SK-N-SH (cell line): ENCODE results near the gene HK3. TPM values are rescaled to one million over a fixed set of nuclear protein-coding genes. Genes with fewer than 3 reads are reported as not detected.

Source experiments
- CTCF ChIA-PET: fragments of 300-600, 350-600 bp; formaldehyde crosslinking; extraction: SDS; loops from one replicate; lab custom pipeline; 2021; lab: Yijun Ruan, JAX
- POLR2A ChIA-PET: fragments of 350-600 bp; sonication (Branson Sonifier 250); formaldehyde crosslinking; extraction: SDS; loops from one replicate; lab custom pipeline; 2020; ENCODE audit warnings: antibody characterized with exemption, inconsistent platforms; lab: Yijun Ruan, JAX
- DNase-seq: peaks from one replicate; pipeline ENCODE4 v3.0.0; 2012
- H2AFZ ChIP-seq: fragments of 200-600 bp; sonication (generic); 2 replicates; pipeline ENCODE4 v1.8.1; 2016; ENCODE audit warnings: antibody characterized with exemption, mild to moderate bottlenecking, low read depth
- H3F3A ChIP-seq: fragments of 200-600 bp; sonication (generic); replicated peaks from 2 replicates; pipeline ENCODE3; 2016; ENCODE audit warnings: antibody characterized with exemption, mild to moderate bottlenecking; ENCODE audit not compliant: insufficient read depth
- H3K27ac ChIP-seq, 2 experiments: fragments of 200-500 bp in 1 of 2; fragments of 200-600 bp in 1 of 2; sonication (Bioruptor generic) in 1 of 2; sonication (generic), shearing (Covaris generic) in 1 of 2; 2 replicates each; pipeline versions ENCODE4 v1.5.1 to v1.6.1; 2014 to 2016; ENCODE audit warnings: low read depth in 2 of 2, inconsistent platforms in 1 of 2, low read length in 1 of 2, mild to moderate bottlenecking in 1 of 2, mixed read lengths in 1 of 2
- H3K27me3 ChIP-seq: fragments of 200-600 bp; sonication (generic), shearing (Covaris generic); 2 replicates; pipeline ENCODE4 v1.6.1; 2016; ENCODE audit warnings: mixed run types; ENCODE audit not compliant: insufficient read depth
- H3K36me3 ChIP-seq, 2 experiments: fragments of 200-500 bp in 1 of 2; fragments of 200-600 bp in 1 of 2; sonication (Bioruptor generic) in 1 of 2; sonication (generic) in 1 of 2; replicated peaks in 1 of 2; 2 replicates each; pipeline versions ENCODE3 to v1.5.1; 2014 to 2016; ENCODE audit warnings: low read length in 1 of 2, mild to moderate bottlenecking in 1 of 2; ENCODE audit not compliant: insufficient read depth in 2 of 2, control insufficient read depth in 1 of 2
- H3K4me1 ChIP-seq, 2 experiments: fragments of 200-500 bp in 1 of 2; fragments of 200-600 bp in 1 of 2; sonication (Bioruptor generic) in 1 of 2; sonication (generic), shearing (Covaris generic) in 1 of 2; 2 replicates each; pipeline versions ENCODE4 v1.5.1 to v1.6.1; 2014 to 2016; ENCODE audit warnings: low read depth in 1 of 2, low read length in 1 of 2, mixed run types in 1 of 2; ENCODE audit not compliant: insufficient read depth in 2 of 2, control insufficient read depth in 1 of 2
- H3K4me2 ChIP-seq: fragments of 200-600 bp; sonication (generic), shearing (Covaris generic); 2 replicates; pipeline ENCODE4 v1.6.1; 2017; ENCODE audit warnings: mixed run types
- H3K4me3 ChIP-seq, 2 experiments: fragments of 200-500 bp in 1 of 2; fragments of 200-600 bp in 1 of 2; sonication (Bioruptor generic) in 1 of 2; sonication (generic), shearing (Covaris generic) in 1 of 2; 2 replicates each; pipeline versions ENCODE4 v1.5.1 to v1.8.1; 2014 to 2016; ENCODE audit warnings: low read depth in 2 of 2, inconsistent platforms in 1 of 2, low read length in 1 of 2, mild to moderate bottlenecking in 1 of 2, mixed read lengths in 1 of 2, moderate library complexity in 1 of 2
- H3K79me2 ChIP-seq: fragments of 200-600 bp; sonication (generic); 2 replicates; pipeline ENCODE4 v1.8.1; 2017; ENCODE audit warnings: mild to moderate bottlenecking; ENCODE audit not compliant: insufficient read depth
- H3K9ac ChIP-seq: fragments of 200-600 bp; sonication (generic); 2 replicates; pipeline ENCODE4 v1.6.1; 2017; ENCODE audit warnings: mixed run types
- H3K9me2 ChIP-seq: fragments of 200-600 bp; sonication (generic); 2 replicates; pipeline ENCODE4 v1.6.1; 2017; ENCODE audit warnings: mixed run types
- H3K9me3 ChIP-seq: fragments of 200-600 bp; sonication (generic); 2 replicates; pipeline ENCODE4 v1.6.1; 2017; ENCODE audit warnings: mixed run types, mild to moderate bottlenecking, moderate library complexity
- H4K20me1 ChIP-seq: fragments of 200-600 bp; sonication (generic); 2 replicates; pipeline ENCODE4 v1.6.1; 2017; ENCODE audit warnings: mild to moderate bottlenecking, mixed run types; ENCODE audit not compliant: insufficient read depth
- CHD2 ChIP-seq: fragments of 150-350 bp; IDR thresholded peaks from 2 replicates; pipeline ENCODE4 v1.6.1; 2018; ENCODE audit warnings: low read length; ENCODE audit not compliant: partially characterized antibody
- CTCF ChIP-seq: fragments of 200-600 bp; sonication (generic); IDR thresholded peaks from 2 replicates; pipeline ENCODE4 v1.6.1; 2017; ENCODE audit warnings: antibody characterized with exemption, mild to moderate bottlenecking, moderate library complexity
- ELF1 ChIP-seq: IDR thresholded peaks from 2 replicates; pipeline ENCODE4 v1.4.0; 2012
- EZH2phosphoT487 ChIP-seq: fragments of 200-600 bp; sonication (generic); IDR thresholded peaks from 2 replicates; pipeline ENCODE4 v1.6.1; 2017; ENCODE audit warnings: low read depth, mixed run types, mild to moderate bottlenecking, antibody characterized with exemption, moderate library complexity, borderline replicate concordance
- FOSL2 ChIP-seq: IDR thresholded peaks from 2 replicates; pipeline ENCODE4 v1.4.0; 2012; ENCODE audit warnings: low read depth, mild to moderate bottlenecking, moderate library complexity, borderline replicate concordance
- FOXJ3 ChIP-seq: sonication (generic); formaldehyde crosslinking; IDR thresholded peaks from 2 replicates; pipeline ENCODE4 v1.5.1; 2020; ENCODE audit warnings: mild to moderate bottlenecking, missing genetic modification reagents
- GATA2 ChIP-seq: sonication (generic); formaldehyde crosslinking; IDR thresholded peaks from 2 replicates; pipeline ENCODE4 v1.5.0; 2020; ENCODE audit warnings: mild to moderate bottlenecking, missing genetic modification reagents
- MAX ChIP-seq: IDR thresholded peaks from 2 replicates; pipeline ENCODE4 v1.4.0; 2012; ENCODE audit warnings: low read depth
- MXI1 ChIP-seq: IDR thresholded peaks from 2 replicates; pipeline ENCODE4 v1.6.1; 2012; ENCODE audit warnings: mild to moderate bottlenecking, low read depth, low read length, improper control_type of control experiment
- NFIC ChIP-seq: IDR thresholded peaks from 2 replicates; pipeline ENCODE4 v1.4.0; 2012; ENCODE audit warnings: borderline replicate concordance
- NRF1 ChIP-seq: IDR thresholded peaks from 2 replicates; pipeline ENCODE4 v1.6.1; 2012; ENCODE audit warnings: low read depth, mild to moderate bottlenecking, low read length
- POLR2AphosphoS5 ChIP-seq: IDR thresholded peaks from 2 replicates; pipeline ENCODE4 v1.6.1; 2012; ENCODE audit warnings: low read depth, low read length
- REST ChIP-seq: IDR thresholded peaks from 2 replicates; pipeline ENCODE4 v1.6.1; 2012; ENCODE audit warnings: mild to moderate bottlenecking, low read depth, low read length, moderate library complexity
- RXRA ChIP-seq: IDR thresholded peaks from 2 replicates; pipeline ENCODE4 v1.4.0; 2012; ENCODE audit warnings: low read depth, mild to moderate bottlenecking, borderline replicate concordance
- SMC3 ChIP-seq: IDR thresholded peaks from 2 replicates; pipeline ENCODE4 v1.6.1; 2012; ENCODE audit warnings: low read depth, low read length, improper control_type of control experiment
- TCF12 ChIP-seq: IDR thresholded peaks from 2 replicates; pipeline ENCODE4 v1.4.0; 2012
- USF1 ChIP-seq: IDR thresholded peaks from 2 replicates; pipeline ENCODE4 v1.4.0; 2012; ENCODE audit warnings: low read depth, borderline replicate concordance
- USF2 ChIP-seq: fragments of 150-350 bp; IDR thresholded peaks from 2 replicates; pipeline ENCODE4 v1.6.1; 2017; ENCODE audit warnings: antibody characterized with exemption, low read length, low read depth, borderline replicate concordance
- WGBS: methylation state at CpG from one replicate; pipeline ENCODE4 v1.1.6; 2017; ENCODE audit warnings: low lambda C conversion rate; 5-methylcytosine and 5-hydroxymethylcytosine counted together
- polyA plus RNA-seq, 3 experiments: library from polyadenylated mRNA; depleted of rRNA; stranded (reverse); fragments of >200 nt; gene quantifications; 2 replicates each; pipeline ENCODE4 v1.2.3, GENCODE V29; 2012

The HK3 gene
- polyA plus RNA-seq, 1 of the 3 experiments (the other 2 are of a cell fraction), result 0.02 TPM

- H3F3A ChIP-seq, result no peaks in the 10 kb centered on the region
- no peaks in the 10 kb centered on the region for H3K27me3 ChIP-seq
- no peak for DNase-seq
- no peak overlapping the region for H3K4me2 ChIP-seq
- no peaks in the 10 kb centered on the region for H3K36me3 ChIP-seq
- no peak overlapping the region for H3K27ac ChIP-seq
- H3K79me2 ChIP-seq, result no peaks in the 10 kb centered on the region
- WGBS, result 33% methylated on average over 1 of the region's 11 CpGs
- ChIA-PET POLR2A (interaction anchor here (2.2 kb wide), 1 partner anchor 12 kb away, joined by 7 read pairs; no protein-coding TSS in a partner anchor), CTCF (interaction anchor here (0.8 to 1.6 kb wide), 4 partner anchors 9 to 197 kb away, joined by 3 to 6 read pairs (median 3); no protein-coding TSS in a partner anchor)
- H3K4me1 ChIP-seq, result peaks cover 0 to 17% of the 10 kb centered on the region in 2 experiments; a peak in 1 of 4 replicates
- no peak overlapping the region for H3K4me3 ChIP-seq
- no peaks in the 10 kb centered on the region for H3K9me2 ChIP-seq
- no peaks in the 10 kb centered on the region for H3K9me3 ChIP-seq
- H2AFZ ChIP-seq, result no peak overlapping the region
- H4K20me1 ChIP-seq, result no peaks in the 10 kb centered on the region
- H3K9ac ChIP-seq, result no peak overlapping the region
- no peak for TF ChIP-seq FOSL2
- TF ChIP-seq GATA2 (CRISPR knock-in tag), result no peak
- TF ChIP-seq USF2, result no peak
- TF ChIP-seq POLR2AphosphoS5, result no peak
- no peak for TF ChIP-seq MXI1
- TF ChIP-seq EZH2phosphoT487, result no peak
- TF ChIP-seq NRF1, result no peak
- TF ChIP-seq NFIC, result no peak
- no peak for TF ChIP-seq SMC3
- no peak for TF ChIP-seq CTCF
- TF ChIP-seq CHD2, result no peak
- no peak for TF ChIP-seq REST
- TF ChIP-seq USF1, result no peak
- no peak for TF ChIP-seq TCF12
- no peak for TF ChIP-seq FOXJ3 (CRISPR knock-in tag)
- no peak for TF ChIP-seq ELF1
- TF ChIP-seq RXRA, result no peak
- no peak for TF ChIP-seq MAX
These were observed 41.3 kb downstream of the HK3 start for GRCh38 chr5:176857894-176858273.
